Mesothelial cell of epicardium (in vitro differentiated cells): ENCODE results near the gene UNCX. TPM values are rescaled to one million over a fixed set of nuclear protein-coding genes. Genes with fewer than 3 reads are reported as not detected.

Experiments
- DNase-seq, 2 experiments: peaks; one replicate each; pipeline ENCODE4 v3.0.0; 2021; ENCODE audit warnings: low spot score in 2 of 2; ENCODE audit not compliant: unreplicated experiment in 2 of 2
- H3K27ac Mint-ChIP-seq: 2 replicates; pipeline ENCODE4 v1.8.0; 2021; ENCODE audit warnings: mixed read lengths
- H3K27me3 Mint-ChIP-seq: 2 replicates; pipeline ENCODE4 v1.8.0; 2021; ENCODE audit warnings: low read depth, mixed read lengths
- H3K36me3 Mint-ChIP-seq: 2 replicates; pipeline ENCODE4 v1.8.0; 2021; ENCODE audit warnings: mixed read lengths
- H3K4me1 Mint-ChIP-seq: 2 replicates; pipeline ENCODE4 v1.8.0; 2021; ENCODE audit warnings: mixed read lengths
- H3K4me3 Mint-ChIP-seq: 2 replicates; pipeline ENCODE4 v1.8.0; 2021; ENCODE audit warnings: mild to moderate bottlenecking, moderate library complexity, mixed read lengths
- H3K9me3 Mint-ChIP-seq: 2 replicates; pipeline ENCODE4 v1.8.0; 2021; ENCODE audit warnings: mixed read lengths
- CTCF ChIP-seq: fragments of 200-600 bp; sonication (generic); IDR thresholded peaks from one replicate; pipeline ENCODE4 v1.5.0; 2021; ENCODE audit warnings: antibody characterized with exemption; ENCODE audit not compliant: unreplicated experiment
- total RNA-seq: library from RNA; stranded (reverse); gene quantifications from 3 replicates; pipeline ENCODE4 v1.2.1, GENCODE V29; 2021

The UNCX gene
- total RNA-seq, 1 donor from 2014 or later: not detected

DNA sequence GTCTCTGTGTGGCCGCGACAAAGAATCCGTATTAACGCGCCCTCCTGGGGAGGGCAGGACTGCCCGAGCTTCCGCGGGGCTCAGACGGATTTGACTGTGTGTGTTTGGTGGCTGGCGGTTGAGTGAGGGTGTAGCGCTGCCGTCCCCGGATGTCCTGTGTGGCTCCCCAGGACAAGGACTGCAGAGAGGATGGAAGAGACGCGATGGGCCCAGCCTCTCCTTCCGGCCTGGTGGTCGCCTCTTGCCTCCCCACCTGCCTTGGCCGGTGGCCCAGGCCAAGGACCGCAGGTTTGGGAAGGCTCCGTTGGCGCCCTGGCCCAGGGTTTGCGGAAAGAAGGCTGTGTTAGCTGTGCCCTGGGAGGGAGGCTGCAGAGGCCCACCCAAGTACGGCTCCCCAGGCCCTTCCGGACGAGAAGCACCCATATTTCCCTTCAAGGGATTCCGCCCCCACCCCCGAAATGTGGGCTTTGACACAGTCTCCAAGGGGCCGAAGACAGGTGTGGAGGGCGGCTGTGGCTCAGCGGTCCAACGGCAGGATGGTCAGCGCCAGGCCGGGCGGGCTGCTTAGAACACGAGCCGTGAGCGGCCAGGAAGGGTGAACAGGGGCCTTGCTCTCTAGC lies 2.3 kb downstream of the UNCX start:
- no peak overlapping the region for H3K27ac Mint-ChIP-seq
- H3K4me3 Mint-ChIP-seq: no peak overlapping the region
- TF ChIP-seq CTCF: no peak
- no peak for DNase-seq
- H3K9me3 Mint-ChIP-seq: no peaks in the 10 kb centered on the region
- H3K27me3 Mint-ChIP-seq: peaks cover 77% of the 10 kb centered on the region
- H3K36me3 Mint-ChIP-seq: no peaks in the 10 kb centered on the region
- H3K4me1 Mint-ChIP-seq: peaks cover 2% of the 10 kb centered on the region

DNA sequence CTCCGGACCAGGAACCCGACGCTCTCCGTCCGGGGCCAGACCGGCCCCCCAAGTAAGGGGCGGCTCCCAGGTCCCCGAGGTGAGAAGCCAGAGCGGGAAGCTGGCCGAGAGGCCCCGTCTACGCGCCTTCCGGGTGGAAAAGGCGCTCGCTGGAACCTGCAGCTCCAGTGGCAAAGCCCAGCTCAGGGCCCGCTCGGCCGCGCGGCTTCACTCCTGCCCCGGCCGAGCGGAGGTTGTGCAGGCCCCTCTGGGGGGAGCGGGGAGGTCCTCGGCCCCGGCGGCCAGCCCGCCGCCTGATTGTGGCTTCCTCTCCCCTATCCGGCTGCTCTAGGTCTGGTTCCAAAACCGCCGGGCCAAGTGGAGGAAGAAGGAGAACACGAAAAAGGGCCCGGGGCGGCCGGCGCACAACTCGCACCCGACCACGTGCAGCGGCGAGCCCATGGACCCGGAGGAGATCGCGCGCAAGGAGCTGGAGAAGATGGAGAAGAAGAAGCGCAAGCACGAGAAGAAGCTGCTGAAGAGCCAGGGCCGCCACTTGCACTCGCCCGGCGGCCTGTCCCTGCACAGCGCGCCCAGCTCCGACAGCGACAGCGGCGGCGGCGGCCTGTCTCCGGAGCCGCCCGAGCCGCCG lies 2.9 kb downstream of the UNCX start:
- no peak overlapping the region for H3K27ac Mint-ChIP-seq
- no peak for DNase-seq
- peaks cover 2% of the 10 kb centered on the region for H3K4me1 Mint-ChIP-seq
- no peaks in the 10 kb centered on the region for H3K9me3 Mint-ChIP-seq
- H3K4me3 Mint-ChIP-seq: no peak overlapping the region
- H3K36me3 Mint-ChIP-seq: no peaks in the 10 kb centered on the region
- H3K27me3 Mint-ChIP-seq: peaks cover 80% of the 10 kb centered on the region
- TF ChIP-seq CTCF: no peak

- Mint-ChIP-seq H3K4me1 (peaks cover 2% of the 10 kb centered on the region), H3K36me3 (no peaks in the 10 kb centered on the region), H3K4me3 (no peak overlapping the region), H3K27me3 (peaks cover 79% of the 10 kb centered on the region), H3K27ac (no peak overlapping the region), H3K9me3 (no peaks in the 10 kb centered on the region)
- DNase-seq: no peak
- TF ChIP-seq CTCF: no peak
These were observed 3.5 kb downstream of the UNCX start for GRCh38 chr7:1236132-1236661.

DNA sequence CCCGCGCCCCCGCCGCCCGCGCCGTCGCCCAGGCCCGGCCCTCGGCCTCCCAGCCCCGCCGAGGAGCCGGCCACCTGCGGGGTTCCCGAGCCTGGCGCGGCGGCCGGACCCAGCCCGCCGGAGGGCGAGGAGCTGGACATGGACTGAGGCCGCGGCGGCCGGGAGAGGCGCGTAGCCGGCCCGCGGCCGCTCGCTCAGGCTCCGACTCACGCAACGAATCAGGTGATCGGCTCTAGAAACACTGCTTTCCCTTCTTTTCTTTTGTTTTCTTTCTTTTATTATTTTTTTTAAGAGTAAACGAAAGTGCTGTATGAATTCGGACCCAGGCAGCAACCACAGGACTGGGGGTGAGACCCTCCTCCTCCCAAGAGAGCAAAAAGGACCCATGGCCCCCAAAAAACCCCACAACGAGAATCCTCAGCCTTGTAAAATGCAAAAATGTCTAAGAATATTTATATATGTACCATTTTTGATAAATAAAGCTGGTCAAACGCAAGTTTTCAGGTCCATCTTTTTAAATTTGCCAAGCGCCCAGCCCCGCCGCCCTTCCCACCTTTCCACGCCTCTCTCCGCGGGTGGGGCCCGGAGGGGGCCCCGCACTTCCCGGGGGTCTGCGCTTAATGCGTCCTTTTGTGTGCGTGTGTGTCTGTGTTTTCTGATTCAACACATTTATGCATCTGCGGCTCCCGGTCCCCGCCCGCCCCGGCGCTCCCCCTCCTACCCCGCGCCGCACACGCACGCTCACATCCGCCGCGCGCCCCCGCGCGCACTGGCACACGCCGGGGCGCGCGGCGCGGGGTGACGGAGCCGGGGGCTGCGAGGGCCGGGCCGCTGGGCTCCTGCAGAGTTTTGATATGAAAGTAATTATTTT lies 4.4 kb downstream of the UNCX start:
- Mint-ChIP-seq H3K27me3 (peaks cover 75% of the 10 kb centered on the region), H3K27ac (no peak overlapping the region), H3K9me3 (no peaks in the 10 kb centered on the region), H3K4me3 (no peak overlapping the region), H3K4me1 (peaks cover 2% of the 10 kb centered on the region), H3K36me3 (no peaks in the 10 kb centered on the region)
- DNase-seq: no peak
- no peak for TF ChIP-seq CTCF

GRCh38 chr7:1237704-1238255 lies 5.1 kb downstream of the UNCX start:
- no peak for TF ChIP-seq CTCF
- Mint-ChIP-seq H3K27me3 (peaks cover 72% of the 10 kb centered on the region), H3K4me1 (peaks cover 2% of the 10 kb centered on the region), H3K9me3 (no peaks in the 10 kb centered on the region), H3K36me3 (no peaks in the 10 kb centered on the region), H3K4me3 (no peak overlapping the region), H3K27ac (no peak overlapping the region)
- DNase-seq: no peak
